Heart right ventricle (tissue), 16 donors: ENCODE data around the gene SERPINA9. TPM values are rescaled to one million over a fixed set of nuclear protein-coding genes. Genes with fewer than 3 reads are reported as not detected.

Experiments
- ATAC-seq, 8 donors: fragments of 200-7000 bp; cut with Tn5 transposase; one replicate each; pipeline ENCODE4 v1.9.1; 2020; ENCODE audit warnings: mild to moderate bottlenecking in 8 of 8, moderate library complexity in 8 of 8, moderate number of reproducible peaks in 1 of 8
- DNase-seq, 2 donors: peaks; one replicate each; pipeline ENCODE4 v3.0.0-alpha.2; 2020
- H3K27ac ChIP-seq, 10 donors: fragments of 200-600 bp; sonication (generic) in 2 of 10; one replicate each; pipeline versions ENCODE4 v1.5.0 to v1.8.0; 2020 to 2022; ENCODE audit warnings: mild to moderate bottlenecking in 3 of 10
- H3K27me3 ChIP-seq, 7 donors: fragments of 200-600 bp; one replicate each; pipeline ENCODE4 v1.8.0; 2021 to 2022; ENCODE audit warnings: mild to moderate bottlenecking in 2 of 7
- H3K36me3 ChIP-seq, 9 donors: fragments of 200-600 bp; sonication (generic) in 1 of 9; one replicate each; pipeline versions ENCODE4 v1.5.0 to v1.8.0; 2020 to 2022; ENCODE audit warnings: mild to moderate bottlenecking in 2 of 9
- H3K4me1 ChIP-seq, 9 donors: fragments of 200-600 bp; sonication (generic) in 1 of 9; one replicate each; pipeline versions ENCODE4 v1.5.0 to v1.8.0; 2020 to 2022; ENCODE audit warnings: mild to moderate bottlenecking in 4 of 9
- H3K4me3 ChIP-seq, 10 donors: fragments of 200-600 bp; sonication (generic) in 2 of 10; one replicate each; pipeline versions ENCODE4 v1.5.0 to v1.8.0; 2020 to 2022; ENCODE audit warnings: mild to moderate bottlenecking in 7 of 10, moderate library complexity in 2 of 10
- H3K9me3 ChIP-seq, 11 donors: fragments of 200-600 bp in 10 of 11; sonication (generic) in 2 of 11; one replicate each; pipeline versions ENCODE4 v1.5.0 to v1.8.0; 2013 to 2022; ENCODE audit warnings: mild to moderate bottlenecking in 2 of 11, control low read depth in 1 of 11, moderate library complexity in 1 of 11
- CTCF ChIP-seq, 9 donors: fragments of 200-600 bp; sonication (generic) in 2 of 9; IDR thresholded peaks; one replicate each; pipeline versions ENCODE4 v1.5.0 to v1.8.0; 2021 to 2022; ENCODE audit warnings: antibody characterized with exemption in 9 of 9, mild to moderate bottlenecking in 5 of 9, moderate library complexity in 1 of 9
- WGBS, 2 donors: extraction: QIAGEN DNeasy Blood & Tissue Kit; methylation state at CpG; one replicate each; pipeline ENCODE4 v1.1.7; 2013; ENCODE audit warnings: inconsistent platforms in 1 of 2; 5-methylcytosine and 5-hydroxymethylcytosine counted together
- intact Hi-C, 10 donors: fragments of 100-400 bp; cut with DNase I; formaldehyde crosslinking; loops; one replicate each; pipeline versions ENCODE4 v1.11.1 to v1.14.2; 2022
- polyA plus RNA-seq, 2 donors: library from polyadenylated mRNA; stranded (reverse); fragments of 200-250 nt; gene quantifications; one replicate each; pipeline ENCODE4 v1.2.3, GENCODE V29; 2013
- total RNA-seq, 10 donors: library from RNA; stranded (reverse); fragmentation: NEBNext Ultra II Directional in 3 of 10; extraction: Animal tissue kit (Norgen Biotek cat#: 25700) in 3 of 10; gene quantifications; one replicate each; pipeline versions ENCODE4 v1.2.1 to v1.2.4, GENCODE V29; 2021 to 2023
- donor health status: Arrhythmogenic right ventricular cardiomyopathy.
- donor health status: ischemic (EF 13 %, LVEDD 7.1; RV severe dilation, severe dysfunction).
- donor health status: healthy with polysubstance abuse.
- donor health status: DM: no; HTN: yes; CAD: no.
- donor health status: DM: no; HTN: no; CAD: no.
- donor health status: ischemic (EF 25% LVEDD 6.9; RV normal size, moderate dysfunction).
- donor health status: ischemic (EF 25% LVEDD 5.7; RV mildly dilated, moderate dysfunction).
- donor health status: healthy.
- donor health status: DM: yes; HTN: yes; CAD: no.
- donor health status: Ischemic cardiomyopathy.
- donor health status: ischemic (EF 35%, LVEDD 5.7; RV mildly dilated, moderate dysfunction).
- donor health status: nonischemic (EF 11% LVEDD 7.7; RV severe dilation, severe dysfunction).
- donor health status: DM: yes; HTN: yes; CAD: no.
- donor health status: PGD.
- donor health status: ischemic (EF 29% LVEDD 5.4; RV normal size, mild dysfunction).
- donor health status: nonischemic (EF 23%, LVEDD 6.1; RV moderate dilation, normal function).

Gene SERPINA9
- total and polyA plus RNA-seq, 12 donors: not detected

- no peak for ATAC-seq
Measured at GRCh38 chr14:94478420-94478819, 2.4 kb upstream of the SERPINA9 start.

GRCh38 chr14:94474581-94475031, 1.4 kb downstream of the SERPINA9 start:
- no peak overlapping the region for H3K4me3 ChIP-seq
- no peaks in the 10 kb centered on the region for H3K4me1 ChIP-seq
- WGBS, 2 donors: 77 to 81% methylated on average over 7 of the region's 7 CpGs
- H3K36me3 ChIP-seq: no peaks in the 10 kb centered on the region
- H3K27me3 ChIP-seq: peaks cover 0 to 31% (median 15%) of the 10 kb centered on the region in 7 donors
- ATAC-seq: no peak
- DNase-seq: no peak
- intact Hi-C loops: no loop called here
- no peak for TF ChIP-seq CTCF (IDR thresholded peaks at IDR 0.05)
- no peak overlapping the region for H3K27ac ChIP-seq
- peaks cover 0 to 25% (median 11%) of the 10 kb centered on the region in 11 donors for H3K9me3 ChIP-seq

More at GRCh38 chr14:94478420-94478819, 2.4 kb upstream of the SERPINA9 start:
- no peak for TF ChIP-seq CTCF (IDR thresholded peaks at IDR 0.05)
- H3K27ac ChIP-seq: no peak overlapping the region
- no peak overlapping the region for H3K4me3 ChIP-seq
- H3K36me3 ChIP-seq: no peaks in the 10 kb centered on the region
- H3K4me1 ChIP-seq: no peaks in the 10 kb centered on the region
- peaks cover 0 to 31% (median 11%) of the 10 kb centered on the region in 11 donors for H3K9me3 ChIP-seq
- peaks cover 0 to 24% (median 6%) of the 10 kb centered on the region in 7 donors for H3K27me3 ChIP-seq
- DNase-seq: no peak
- intact Hi-C loops: no loop called here

- H3K36me3 ChIP-seq: no peaks in the 10 kb centered on the region
- WGBS, 2 donors: 82 to 84% methylated on average over 16 of the region's 16 CpGs
- H3K4me1 ChIP-seq: no peaks in the 10 kb centered on the region
- peaks cover 0 to 31% (median 18%) of the 10 kb centered on the region in 7 donors for H3K27me3 ChIP-seq
- peaks cover 0 to 18% (median 7%) of the 10 kb centered on the region in 11 donors for H3K9me3 ChIP-seq
- no peak for DNase-seq
- intact Hi-C loops: no loop called here
- no peak overlapping the region for H3K4me3 ChIP-seq
- no peak for ATAC-seq
- no peak for TF ChIP-seq CTCF (IDR thresholded peaks at IDR 0.05)
- no peak overlapping the region for H3K27ac ChIP-seq
Measured at GRCh38 chr14:94473666-94474410, 2.2 kb downstream of the SERPINA9 start.

- WGBS, 2 donors: 62 to 65% methylated on average over 4 of the region's 4 CpGs
- H3K9me3 ChIP-seq: peaks cover 0 to 8% (median 0%) of the 10 kb centered on the region in 11 donors
Measured at GRCh38 chr14:94472842-94473241, 3.2 kb downstream of the SERPINA9 start.

More at GRCh38 chr14:94472842-94473241, 3.2 kb downstream of the SERPINA9 start:
- Histone ChIP-seq H3K27me3 (peaks cover 0 to 40% (median 19%) of the 10 kb centered on the region in 7 donors), H3K36me3 (no peaks in the 10 kb centered on the region), H3K27ac (no peak overlapping the region), H3K4me3 (no peak overlapping the region), H3K4me1 (no peaks in the 10 kb centered on the region)
- intact Hi-C loops: no loop called here
- no peak for TF ChIP-seq CTCF (IDR thresholded peaks at IDR 0.05)
- ATAC-seq: no peak
- DNase-seq: no peak
